DND-41 (cell line): ENCODE results near the gene CALCOCO1.

Source experiments
- ATAC-seq: fragments of 200-7000 bp; cut with Tn5 transposase; 3 replicates; pipeline ENCODE4 v1.9.1; 2021; ENCODE audit warnings: low read depth; ENCODE audit not compliant: insufficient read depth
- DNase-seq: peaks from one replicate; pipeline ENCODE4 v3.0.0-alpha.2; 2020
- H2AFZ ChIP-seq: 2 replicates; pipeline ENCODE4 v1.6.0; 2012; ENCODE audit warnings: low read depth, low read length
- H3K27ac ChIP-seq: 2 replicates; pipeline ENCODE4 v1.5.1; 2012; ENCODE audit warnings: low read length, inconsistent platforms
- H3K27me3 ChIP-seq: fragments of 200-600 bp; sonication (generic); 2 replicates; pipeline ENCODE4 v1.6.0; 2012; ENCODE audit warnings: low read length, mild to moderate bottlenecking, inconsistent platforms; ENCODE audit not compliant: insufficient read depth, poor library complexity
- H3K36me3 ChIP-seq: 2 replicates; pipeline ENCODE4 v1.5.1; 2012; ENCODE audit warnings: low read length, inconsistent platforms; ENCODE audit not compliant: insufficient read depth
- H3K4me1 ChIP-seq: 2 replicates; pipeline ENCODE4 v1.5.1; 2012; ENCODE audit warnings: mild to moderate bottlenecking, low read length; ENCODE audit not compliant: insufficient read depth
- H3K4me2 ChIP-seq: 2 replicates; pipeline ENCODE4 v1.6.0; 2012; ENCODE audit warnings: mild to moderate bottlenecking, moderate library complexity, low read length, inconsistent platforms; ENCODE audit not compliant: insufficient read depth
- H3K4me3 ChIP-seq, 2 experiments: fragments of 200-600 bp in 1 of 2; shearing (Covaris generic) in 1 of 2; 2 replicates each; pipeline ENCODE4 v1.5.1; 2012 to 2016; ENCODE audit warnings: inconsistent platforms in 2 of 2, low read length in 2 of 2, mild to moderate bottlenecking in 2 of 2, low read depth in 1 of 2, moderate library complexity in 1 of 2
- H3K79me2 ChIP-seq: 2 replicates; pipeline ENCODE4 v1.6.0; 2012; ENCODE audit warnings: low read length, inconsistent platforms; ENCODE audit not compliant: insufficient read depth
- H3K9ac ChIP-seq: 2 replicates; pipeline ENCODE4 v1.6.0; 2012; ENCODE audit warnings: low read depth, mild to moderate bottlenecking, inconsistent platforms, low read length, moderate library complexity
- H3K9me3 ChIP-seq: 2 replicates; pipeline ENCODE4 v1.5.1; 2012; ENCODE audit warnings: low read length, moderate library complexity, mild to moderate bottlenecking, inconsistent platforms; ENCODE audit not compliant: insufficient read depth, severe bottlenecking
- H4K20me1 ChIP-seq: 2 replicates; pipeline ENCODE4 v1.6.0; 2012; ENCODE audit warnings: low read length; ENCODE audit not compliant: insufficient read depth
- CTCF ChIP-seq: IDR thresholded peaks from 2 replicates; pipeline ENCODE4 v1.5.1; 2012; ENCODE audit warnings: borderline replicate concordance, low read length, moderate library complexity, mild to moderate bottlenecking; ENCODE audit not compliant: poor library complexity, severe bottlenecking; ENCODE audit errors: extremely low read depth
- EZH2 ChIP-seq: IDR thresholded peaks from 3 replicates; pipeline ENCODE4 v1.6.1; 2012; ENCODE audit warnings: borderline replicate concordance, low read depth, mild to moderate bottlenecking, moderate library complexity, low read length, inconsistent platforms; ENCODE audit not compliant: severe bottlenecking

The CALCOCO1 gene

GRCh38 chr12:53756300-53757100, 29.2 kb upstream of the CALCOCO1 start:
- DNase-seq (no peak), ATAC-seq (no peak)
- no peaks in the 10 kb centered on the region for H3K79me2 ChIP-seq
- TF ChIP-seq EZH2 (no peak), CTCF (no peak)
- H2AFZ ChIP-seq: peak overlapping the region; percentile 40; the same call in 1 of the 2 replicates
- H4K20me1 ChIP-seq: no peaks in the 10 kb centered on the region
- no peak overlapping the region for H3K9ac ChIP-seq
- no peaks in the 10 kb centered on the region for H3K9me3 ChIP-seq
- H3K36me3 ChIP-seq: no peaks in the 10 kb centered on the region
- peak overlapping the region; percentile 56; the same call in 1 of the 2 replicates for H3K4me2 ChIP-seq
- H3K27ac ChIP-seq: no peak overlapping the region
- peaks cover 17% of the 10 kb centered on the region for H3K4me1 ChIP-seq
- peaks cover 74% of the 10 kb centered on the region for H3K27me3 ChIP-seq
- no peak overlapping the region; a peak in 1 of 4 replicates for H3K4me3 ChIP-seq

- 0 out of 2 replicates have a peak, but pooled peaks cover 1% of the 10 kb centered on the region for H4K20me1 ChIP-seq
- H3K9ac ChIP-seq: no peak overlapping the region
- no peaks in the 10 kb centered on the region for H3K79me2 ChIP-seq
- H3K27ac ChIP-seq: no peak overlapping the region
- H3K4me1 ChIP-seq: peaks cover 23% of the 10 kb centered on the region
- H3K4me2 ChIP-seq: no peak overlapping the region
- H3K27me3 ChIP-seq: peaks cover 75% of the 10 kb centered on the region
- ATAC-seq (no peak), DNase-seq (no peak)
- H3K4me3 ChIP-seq: no peak overlapping the region
- TF ChIP-seq CTCF: no peak
- no peak for TF ChIP-seq EZH2
- no peaks in the 10 kb centered on the region for H3K9me3 ChIP-seq
- H2AFZ ChIP-seq: no peak overlapping the region
- H3K36me3 ChIP-seq: no peaks in the 10 kb centered on the region
These were observed 28.6 kb upstream of the CALCOCO1 start for GRCh38 chr12:53755893-53756292.

GRCh38 chr12:53755451-53755891, 28.2 kb upstream of the CALCOCO1 start:
- Histone ChIP-seq H3K79me2 (no peaks in the 10 kb centered on the region), H3K27me3 (peaks cover 79% of the 10 kb centered on the region), H3K4me3 (no peak overlapping the region), H3K27ac (no peak overlapping the region), H3K9ac (no peak overlapping the region), H3K4me2 (no peak overlapping the region), H2AFZ (no peak overlapping the region), H3K4me1 (peaks cover 24% of the 10 kb centered on the region), H3K36me3 (no peaks in the 10 kb centered on the region), H3K9me3 (no peaks in the 10 kb centered on the region), H4K20me1 (0 out of 2 replicates have a peak, but pooled peaks cover 6% of the 10 kb centered on the region)
- ATAC-seq: no peak
- DNase-seq: no peak
- TF ChIP-seq CTCF: no peak
- no peak for TF ChIP-seq EZH2
